ENCODE measurements around the gene ERVFRD-1.

DNA sequence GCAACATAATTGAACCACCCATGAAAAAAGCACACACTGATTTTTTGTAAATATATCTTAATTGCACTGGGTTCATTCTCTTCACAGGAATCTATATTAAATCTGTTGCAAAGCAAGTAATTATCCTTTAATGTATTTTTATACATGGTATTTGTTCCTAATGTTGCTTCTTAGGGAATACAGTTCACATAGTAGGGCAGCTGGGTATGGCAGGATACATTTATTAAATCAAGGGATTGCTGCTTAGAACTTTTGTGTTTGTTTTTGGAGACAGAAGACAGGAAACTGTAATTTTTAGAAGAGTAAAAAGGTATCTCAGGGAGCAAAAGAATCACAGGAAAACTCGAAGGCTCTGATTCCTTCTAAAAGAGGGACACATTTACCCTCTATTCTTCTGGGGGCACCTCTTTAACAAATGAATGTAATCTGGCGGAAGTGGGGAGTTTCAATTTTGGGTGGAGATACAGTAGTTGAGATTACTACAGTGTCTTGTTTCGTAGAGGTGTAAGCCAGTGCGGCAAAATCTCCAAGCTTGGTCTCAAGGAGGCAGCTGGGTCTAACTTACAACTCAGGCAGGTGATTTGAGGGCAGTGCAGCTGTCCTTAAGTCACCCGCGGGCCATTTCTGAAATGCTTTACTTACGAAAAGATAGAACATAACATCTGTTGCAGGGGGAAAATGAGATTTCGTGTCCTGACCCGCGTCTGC, 18.7 kb downstream of the ERVFRD-1 start:
- TF ChIP-seq HNF4G (IDR thresholded peaks at IDR 0.05; ENCODE audit: borderline replicate concordance, low read depth, low read length) (no peak), HNF4G (CRISPR knock-in tag; IDR thresholded peaks at IDR 0.05; ENCODE audit: borderline replicate concordance, low read depth) (no peak), KLF13 (CRISPR knock-in tag; IDR thresholded peaks at IDR 0.05) (no peak), EP300 (IDR thresholded peaks at IDR 0.05; ENCODE audit: low read depth in 2 of 2, low read length in 2 of 2) (no peak), EP300 (CRISPR knock-in tag; IDR thresholded peaks at IDR 0.05; ENCODE audit: borderline replicate concordance) (no peak), ZNF136 (CRISPR knock-in tag; IDR thresholded peaks at IDR 0.05; ENCODE audit: low read depth) (no peak), ZNF263 (CRISPR knock-in tag; IDR thresholded peaks at IDR 0.05) (no peak), KDM1A (CRISPR knock-in tag; IDR thresholded peaks at IDR 0.05) (no peak), ESRRA (CRISPR knock-in tag; IDR thresholded peaks at IDR 0.05; ENCODE audit: low read depth) (no peak), ZNF747 (CRISPR knock-in tag; IDR thresholded peaks at IDR 0.05; ENCODE audit: borderline replicate concordance) (no peak), YEATS4 (CRISPR knock-in tag; IDR thresholded peaks at IDR 0.05; ENCODE audit: borderline replicate concordance) (no peak)
- TF ChIP-seq, protein P1, sequence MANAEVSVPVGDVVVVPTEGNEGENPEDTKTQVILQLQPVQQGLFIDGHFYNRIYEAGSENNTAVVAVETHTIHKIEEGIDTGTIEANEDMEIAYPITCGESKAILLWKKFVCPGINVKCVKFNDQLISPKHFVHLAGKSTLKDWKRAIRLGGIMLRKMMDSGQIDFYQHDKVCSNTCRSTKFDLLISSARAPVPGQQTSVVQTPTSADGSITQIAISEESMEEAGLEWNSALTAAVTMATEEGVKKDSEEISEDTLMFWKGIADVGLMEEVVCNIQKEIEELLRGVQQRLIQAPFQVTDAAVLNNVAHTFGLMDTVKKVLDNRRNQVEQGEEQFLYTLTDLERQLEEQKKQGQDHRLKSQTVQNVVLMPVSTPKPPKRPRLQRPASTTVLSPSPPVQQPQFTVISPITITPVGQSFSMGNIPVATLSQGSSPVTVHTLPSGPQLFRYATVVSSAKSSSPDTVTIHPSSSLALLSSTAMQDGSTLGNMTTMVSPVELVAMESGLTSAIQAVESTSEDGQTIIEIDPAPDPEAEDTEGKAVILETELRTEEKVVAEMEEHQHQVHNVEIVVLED (CRISPR knock-in tag; IDR thresholded peaks at IDR 0.05; ENCODE audit: borderline replicate concordance), result no peak

Data from HepG2 (cell line).